ENCODE results near the gene PNMA8B. TPM values are rescaled to one million over a fixed set of nuclear protein-coding genes. Genes with fewer than 3 reads are reported as not detected.

Gene PNMA8B
- total RNA-seq, result 15.8 TPM

- Histone ChIP-seq H3K4me3 (peak within 1 kb of the TSS; percentile 27 to 63), H3K36me3 (no peaks in the 10 kb centered on the region), H3K27me3 (no peaks in the 10 kb centered on the region), H3K9me3 (no peaks in the 10 kb centered on the region), H3K4me1 (peaks cover 7 to 16% of the 10 kb centered on the region in 2 donors), H3K27ac (peak within 1 kb of the TSS in 1 of 2 donors; percentile 41)
- DNase-seq (ENCODE audit: low spot score in 2 of 2), result no peak
- no peak for TF ChIP-seq CTCF (IDR thresholded peaks at IDR 0.05)
- intact Hi-C loops (cut with DNase I), result no loop called here
Observed at GRCh38 chr19:46495786-46496099, at the start of gene PNMA8B. TSS of gene PNMA8B (minus strand) at chr19:46495867. CDS start at chr19:46495465, 402 bp downstream.

GRCh38 chr19:46544651-46545050 lies 49.0 kb upstream of the PNMA8B start:
- Histone ChIP-seq H3K36me3 (no peaks in the 10 kb centered on the region), H3K27ac (no peak overlapping the region), H3K4me3 (no peak overlapping the region), H3K27me3 (no peaks in the 10 kb centered on the region), H3K4me1 (no peaks in the 10 kb centered on the region), H3K9me3 (no peaks in the 10 kb centered on the region)
- no peak for DNase-seq (ENCODE audit: low spot score in 2 of 2)
- TF ChIP-seq CTCF (IDR thresholded peaks at IDR 0.05), result no peak
- intact Hi-C loops (cut with DNase I), result no loop called here

GRCh38 chr19:46542428-46543230 lies 47.0 kb upstream of the PNMA8B start:
- Histone ChIP-seq H3K9me3 (no peaks in the 10 kb centered on the region), H3K4me3 (no peak overlapping the region), H3K36me3 (no peaks in the 10 kb centered on the region), H3K27me3 (no peaks in the 10 kb centered on the region), H3K4me1 (no peaks in the 10 kb centered on the region), H3K27ac (no peak overlapping the region)
- DNase-seq (ENCODE audit: low spot score in 2 of 2), result peak; percentile 62 to 98
- intact Hi-C loops (cut with DNase I), result loop anchor here (1.0 kb wide), 1 partner anchor 13 kb away; no protein-coding TSS in a partner anchor
- peak; percentile 88 to 93 (median 88) for TF ChIP-seq CTCF (IDR thresholded peaks at IDR 0.05)

- Histone ChIP-seq H3K4me3 (no peak overlapping the region), H3K4me1 (no peaks in the 10 kb centered on the region), H3K36me3 (no peaks in the 10 kb centered on the region), H3K27ac (no peak overlapping the region), H3K27me3 (no peaks in the 10 kb centered on the region), H3K9me3 (no peaks in the 10 kb centered on the region)
- TF ChIP-seq CTCF (IDR thresholded peaks at IDR 0.05), result peak; percentile 59 to 91 (median 88)
- intact Hi-C loops (cut with DNase I), result no loop called here
- DNase-seq (ENCODE audit: low spot score in 2 of 2), result peak in 1 of 2 donors; percentile 24
Observed at GRCh38 chr19:46537136-46538097, 41.8 kb upstream of the PNMA8B start.

GRCh38 chr19:46536391-46536790 lies 40.7 kb upstream of the PNMA8B start:
- no peaks in the 10 kb centered on the region for H3K9me3 ChIP-seq
- peak in 1 of 2 donors; percentile 7 for DNase-seq (ENCODE audit: low spot score in 2 of 2)
- intact Hi-C loops (cut with DNase I), result no loop called here
- H3K27ac ChIP-seq, result no peak overlapping the region
- no peaks in the 10 kb centered on the region for H3K36me3 ChIP-seq
- H3K4me3 ChIP-seq, result no peak overlapping the region
- no peak for TF ChIP-seq CTCF (IDR thresholded peaks at IDR 0.05)
- no peaks in the 10 kb centered on the region for H3K27me3 ChIP-seq
- H3K4me1 ChIP-seq, result no peaks in the 10 kb centered on the region
